ENCODE data around the gene CCDC138.

GRCh38 chr2:108835040-108835439 is 48.5 kb downstream of the CCDC138 start:
- no peak for TF ChIP-seq CTCF (IDR thresholded peaks at IDR 0.05; ENCODE audit: poor library complexity, severe bottlenecking)
- TF ChIP-seq REST (IDR thresholded peaks at IDR 0.05; ENCODE audit: borderline replicate concordance): no peak
- TF ChIP-seq SMC3 (conservative IDR thresholded peaks at IDR 0.05; ENCODE audit: poor library complexity): no peak
- no peak for TF ChIP-seq EZH2 (IDR thresholded peaks at IDR 0.05; ENCODE audit: borderline replicate concordance, insufficient read depth, low read length, poor library complexity, severe bottlenecking)
- no peak for TF ChIP-seq POLR2AphosphoS5 (IDR thresholded peaks at IDR 0.05)
- no peak for TF ChIP-seq RAD21 (conservative IDR thresholded peaks at IDR 0.05)
- TF ChIP-seq EP300 (conservative IDR thresholded peaks at IDR 0.05; ENCODE audit: poor library complexity, severe bottlenecking): no peak
